Omental fat pad (tissue), 4 donors: ENCODE results near the gene MAGEC1. TPM values are rescaled to one million over a fixed set of nuclear protein-coding genes. Genes with fewer than 3 reads are reported as not detected.
"Not testable (repeated sequence)": the region's sequence is repeated elsewhere in the genome, so short reads cannot be mapped to it uniquely, and the experiment has no call there.

ENCODE experiments used
- ATAC-seq: fragments of 150-250 bp; one replicate; pipeline ENCODE4 v1.9.1; 2016; ENCODE audit warnings: mild to moderate bottlenecking, moderate library complexity; ENCODE audit not compliant: low FRiP score
- DNase-seq: peaks from one replicate; pipeline ENCODE4 v3.0.0-alpha.2; 2019; ENCODE audit warnings: low spot score
- CTCF ChIP-seq, 3 donors: fragments of 450-650 bp; IDR thresholded peaks; one replicate each; pipeline ENCODE4 v1.5.1; 2016 to 2017; ENCODE audit warnings: antibody characterized with exemption in 3 of 3, mild to moderate bottlenecking in 3 of 3, moderate library complexity in 2 of 3
- total RNA-seq, 4 donors: library from RNA; depleted of rRNA; stranded (reverse); fragments of >200 nt; gene quantifications; one replicate each; pipeline ENCODE4 v1.1.0, GENCODE V29; 2016

The MAGEC1 gene
- total RNA-seq: not detected

DNA sequence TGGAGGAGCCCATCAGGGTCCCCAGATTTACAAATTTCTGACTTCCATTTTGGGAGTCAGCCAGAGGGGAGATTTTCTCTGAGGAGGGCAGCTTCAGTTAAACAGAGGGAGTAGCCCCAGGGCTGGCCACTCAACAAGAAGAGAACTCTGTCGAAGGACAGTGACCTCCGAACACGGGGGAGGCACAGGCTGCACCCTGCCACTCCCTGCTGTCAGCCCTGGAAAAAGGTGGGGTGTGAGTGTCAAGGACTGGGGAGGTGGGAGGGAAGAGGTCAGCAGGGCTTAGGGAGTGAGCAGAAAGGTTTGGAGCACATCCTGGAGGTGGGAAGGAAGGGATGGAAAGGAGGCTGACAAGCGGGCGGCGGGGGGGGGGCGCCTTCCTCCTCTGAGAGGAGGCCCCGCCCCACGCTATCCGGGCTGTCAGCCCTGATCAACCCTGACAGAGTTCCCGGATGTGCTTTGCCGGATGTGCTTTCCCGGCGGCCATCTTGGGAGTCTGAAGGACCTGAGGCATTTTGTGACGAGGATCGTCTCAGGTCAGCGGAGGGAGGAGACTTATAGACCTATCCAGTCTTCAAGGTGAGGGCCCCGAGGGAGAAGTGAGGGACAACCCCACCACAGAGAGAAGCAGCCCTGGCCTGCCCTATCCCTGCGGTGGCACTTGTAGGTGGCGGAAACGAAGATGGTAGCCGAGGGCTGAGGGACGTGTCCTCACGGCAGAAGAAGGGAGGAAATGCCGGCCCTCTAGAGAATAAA is at the start of gene MAGEC1:
Gene MAGEC1 (plus strand): TSS at position 495 of the 756 bp plus-strand sequence. CDS start 1,179 bp downstream, outside the sequence.
- no peak for TF ChIP-seq CTCF (IDR thresholded peaks at IDR 0.05)
- ATAC-seq (no peak), DNase-seq (no peak)

GRCh38 chrX:141857479-141857878 is 46.2 kb upstream of the MAGEC1 start:
- TF ChIP-seq CTCF (IDR thresholded peaks at IDR 0.05): no peak
- DNase-seq: no peak
- no peak for ATAC-seq

DNA sequence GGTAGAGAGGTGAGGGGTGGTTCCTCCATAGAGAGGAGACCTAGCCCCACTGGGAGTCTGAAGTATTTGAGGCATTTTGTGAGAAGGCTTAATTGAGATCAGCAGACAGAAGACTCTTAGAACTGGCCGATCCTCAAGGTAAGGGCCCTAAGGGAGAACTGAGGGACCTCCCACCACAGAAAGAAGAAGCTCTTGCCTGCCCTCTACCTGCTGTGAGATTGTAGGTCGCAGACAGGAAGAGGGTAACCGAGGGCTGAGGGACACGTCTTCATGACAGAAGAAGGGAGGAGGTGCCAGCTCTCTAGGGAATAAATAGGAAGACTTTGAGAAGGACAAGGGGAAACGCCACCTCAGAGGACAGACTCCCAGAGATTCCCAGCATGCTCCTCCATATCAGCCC is 24.1 kb upstream of the MAGEC1 start:
- ATAC-seq (no peak), DNase-seq (no peak)
- TF ChIP-seq CTCF (IDR thresholded peaks at IDR 0.05): no peak

GRCh38 chrX:141888811-141889210 is 14.9 kb upstream of the MAGEC1 start:
- ATAC-seq, DNase-seq: not testable (repeated sequence)

- ATAC-seq: no peak
- no peak for TF ChIP-seq CTCF (IDR thresholded peaks at IDR 0.05)
- no peak for DNase-seq
These were observed 9.0 kb upstream of the MAGEC1 start for GRCh38 chrX:141894733-141895132.

GRCh38 chrX:141897690-141898089 is 6.0 kb upstream of the MAGEC1 start:
- ATAC-seq (no peak), DNase-seq (no peak)
- no peak for TF ChIP-seq CTCF (IDR thresholded peaks at IDR 0.05)

GRCh38 chrX:141902366-141902765 is 1.3 kb upstream of the MAGEC1 start:
- no peak for ATAC-seq

More at GRCh38 chrX:141902366-141902765, 1.3 kb upstream of the MAGEC1 start:
- no peak for DNase-seq
- no peak for TF ChIP-seq CTCF (IDR thresholded peaks at IDR 0.05)
